ENCODE results near the gene FAM114A1.

FAM114A1 gene

DNA sequence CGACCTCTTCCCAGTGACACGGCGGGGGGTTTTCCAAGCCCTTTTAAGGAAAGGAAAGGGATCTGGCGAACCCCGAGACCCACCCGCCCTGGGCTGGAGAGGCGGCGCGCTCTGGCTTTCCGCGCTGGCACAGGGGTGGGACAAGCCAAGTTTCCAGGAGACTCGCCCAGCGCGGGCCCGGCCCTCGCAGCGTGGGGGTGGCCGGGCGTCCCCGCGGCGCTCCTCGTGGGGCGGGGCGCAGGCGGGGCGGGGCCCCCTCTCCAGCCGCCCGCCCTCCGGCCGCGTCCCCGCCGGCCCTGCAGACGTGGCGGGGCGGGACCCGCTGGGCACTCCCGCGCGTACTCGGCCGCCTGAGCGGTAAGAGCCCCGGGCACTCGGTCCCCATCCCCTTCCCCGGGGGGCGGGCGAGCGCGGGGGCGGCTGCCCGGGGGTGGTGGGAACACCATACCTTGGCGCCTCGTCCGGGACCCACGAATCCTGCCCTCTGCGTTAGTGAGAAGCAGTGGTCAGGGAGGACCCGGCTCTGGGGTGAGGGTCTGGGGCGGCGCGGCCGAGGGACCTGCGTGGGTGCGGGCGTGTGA, at the start of gene FAM114A1:
FAM114A1 (plus strand) TSS at position 329 of the 581 bp plus-strand sequence. CDS start 10,273 bp downstream, outside the sequence.
- peak; percentile 65 to 69 for DNase-seq (ENCODE audit: low read depth in 2 of 2)

DNA sequence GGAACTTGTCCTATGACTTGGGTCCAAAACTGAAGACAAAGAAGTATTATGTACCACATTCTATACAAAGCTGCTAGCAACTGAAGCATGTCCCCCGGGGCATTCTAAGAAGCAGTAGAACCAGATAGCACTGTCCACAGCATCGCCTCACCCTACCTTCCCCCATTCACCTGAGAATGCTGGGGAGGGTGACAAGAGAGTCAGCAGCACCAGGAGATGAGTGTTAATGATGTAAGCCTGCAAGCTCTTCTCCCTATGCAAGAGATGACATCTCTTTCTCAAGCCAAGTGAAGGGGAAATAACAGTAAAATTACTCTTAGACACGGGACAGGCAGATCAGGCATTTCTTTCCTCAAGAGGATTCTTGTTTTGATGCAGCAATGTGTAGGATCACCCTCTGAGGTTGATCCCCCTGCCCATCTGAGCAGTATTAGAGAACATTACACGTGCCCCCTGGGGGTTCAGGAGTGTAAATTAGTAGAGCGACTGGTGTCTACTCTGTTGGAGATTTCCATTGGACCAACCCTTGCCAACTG, 49.1 kb upstream of the FAM114A1 start:
- no peak for DNase-seq (ENCODE audit: low read depth in 2 of 2)

DNA sequence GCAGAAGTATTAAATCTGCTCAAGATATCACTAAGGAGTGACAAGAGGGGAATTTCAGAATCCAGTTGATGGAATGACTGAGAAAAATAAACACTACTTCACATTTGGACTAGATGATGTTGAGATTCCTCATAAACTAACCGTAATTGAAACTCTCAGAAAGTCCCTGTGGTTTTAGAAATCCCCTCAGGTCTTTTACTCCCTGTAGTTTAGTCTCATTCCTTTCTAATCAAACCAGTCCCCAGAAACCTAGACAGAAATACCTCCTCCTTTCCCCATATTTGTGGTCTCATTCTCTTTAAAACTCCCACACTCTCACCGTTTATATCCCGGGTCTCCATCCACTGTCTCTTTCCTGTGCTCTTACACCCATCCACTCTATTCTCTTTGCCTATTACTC, 48.0 kb upstream of the FAM114A1 start:
- no peak for DNase-seq (ENCODE audit: low read depth in 2 of 2)

GRCh38 chr4:38820329-38821061, 47.1 kb upstream of the FAM114A1 start:
- no peak for DNase-seq (ENCODE audit: low read depth in 2 of 2)

DNA sequence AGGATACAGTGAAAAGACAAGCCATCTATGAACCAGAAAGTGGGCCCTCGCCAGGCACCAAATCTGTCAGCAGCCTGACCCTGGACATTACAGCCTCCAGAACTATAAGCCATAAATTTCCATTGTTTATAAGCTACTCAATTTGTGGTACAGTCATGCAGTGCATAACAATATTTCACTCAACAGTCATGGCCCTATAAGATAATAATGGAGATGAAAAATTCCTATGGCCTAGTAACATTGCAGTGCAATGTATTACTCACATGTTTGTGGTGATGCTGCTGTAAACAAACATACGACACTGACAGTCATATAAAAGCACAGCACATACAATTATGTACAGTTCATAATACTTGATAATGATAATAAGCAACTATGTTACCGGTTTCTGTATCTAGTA, 45.9 kb upstream of the FAM114A1 start:
- no peak for DNase-seq (ENCODE audit: low read depth in 2 of 2)

DNA sequence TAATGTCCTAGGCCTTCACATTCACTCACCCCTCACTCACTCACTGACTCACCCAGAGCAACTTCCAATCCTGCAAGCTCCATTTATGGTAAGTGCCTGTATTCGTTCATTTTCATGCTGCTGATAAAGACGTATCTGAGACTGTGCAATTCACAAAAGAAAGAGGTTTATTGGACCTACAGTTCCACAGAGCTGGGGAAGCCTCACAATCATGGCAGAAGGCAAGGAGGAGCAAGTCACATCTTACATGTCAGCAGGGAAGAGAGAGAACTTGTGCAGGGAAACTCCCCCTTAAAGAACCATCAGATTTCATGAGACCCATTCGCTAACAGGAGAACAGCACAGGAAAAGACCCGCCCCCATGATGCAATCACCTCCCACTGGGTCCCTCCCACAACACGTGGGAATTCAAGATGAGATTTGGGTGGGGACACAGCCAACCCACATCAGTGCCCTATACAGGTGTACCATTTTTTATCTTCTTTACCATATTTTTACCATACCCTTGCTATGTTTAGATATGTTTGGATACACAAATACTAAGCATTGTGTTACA, 44.8 kb upstream of the FAM114A1 start:
- no peak for DNase-seq (ENCODE audit: low read depth in 2 of 2)

DNA sequence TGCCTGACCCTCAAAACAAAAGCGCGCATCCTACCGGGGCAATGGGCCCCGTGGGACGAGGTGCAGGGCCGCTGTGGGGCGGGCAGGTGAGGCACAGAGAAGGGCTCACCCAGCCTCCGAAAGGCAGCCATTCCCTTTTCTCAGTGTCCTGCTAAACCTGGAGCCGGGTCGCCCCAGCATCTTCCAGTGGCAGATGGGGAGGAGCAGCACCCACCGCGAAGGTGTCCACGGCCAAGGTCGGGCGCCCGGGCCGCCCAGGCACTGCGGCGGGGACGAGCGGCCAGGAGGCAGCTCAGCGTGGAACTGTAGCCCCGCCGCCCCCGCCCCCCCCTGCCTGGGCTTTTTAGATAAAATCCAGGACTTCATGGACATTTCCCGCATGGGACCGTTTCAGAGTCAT, 43.8 kb upstream of the FAM114A1 start:
- no peak for DNase-seq (ENCODE audit: low read depth in 2 of 2)

DNA sequence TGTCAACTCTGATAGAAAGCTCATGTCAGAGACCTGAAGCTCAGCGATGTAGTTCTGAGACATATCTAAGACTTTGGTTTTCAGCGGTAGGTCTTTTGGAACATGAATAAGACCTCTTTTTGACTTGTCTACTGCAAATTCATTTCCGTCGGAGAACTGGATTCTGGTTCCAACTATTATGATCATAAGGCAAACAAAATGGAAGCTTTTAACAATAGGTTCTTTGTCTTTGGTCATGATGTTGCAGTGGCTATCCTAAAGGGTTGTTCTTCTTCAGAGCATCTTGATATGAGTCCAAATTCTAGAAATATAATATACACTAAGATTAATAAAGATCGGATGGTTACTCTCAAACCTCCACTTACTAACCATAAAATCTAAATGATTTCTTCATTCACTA, 38.4 kb upstream of the FAM114A1 start:
- DNase-seq (ENCODE audit: low read depth in 2 of 2): no peak

- DNase-seq (ENCODE audit: low read depth in 2 of 2): no peak
These were observed 36.0 kb upstream of the FAM114A1 start for GRCh38 chr4:38831653-38832052.

DNA sequence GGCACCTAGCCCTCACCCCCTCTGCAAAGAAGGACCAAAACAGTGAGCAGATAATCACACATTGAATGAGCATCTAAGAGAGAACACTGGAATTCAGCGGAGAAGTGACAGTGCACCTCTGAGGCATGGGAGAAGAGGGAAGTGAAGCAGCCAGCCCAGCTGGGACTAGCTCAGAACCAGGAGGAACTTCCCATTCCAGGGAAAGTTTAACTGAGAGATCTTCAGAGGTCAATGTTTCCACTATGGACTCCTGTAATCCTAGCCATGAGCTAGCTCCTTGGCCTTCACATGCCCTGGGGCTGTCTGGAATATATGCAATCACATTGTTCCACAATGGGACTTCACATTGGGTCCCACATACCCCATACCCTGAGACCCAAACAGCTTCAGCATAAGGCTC, 35.4 kb upstream of the FAM114A1 start:
- DNase-seq (ENCODE audit: low read depth in 2 of 2): no peak

DNA sequence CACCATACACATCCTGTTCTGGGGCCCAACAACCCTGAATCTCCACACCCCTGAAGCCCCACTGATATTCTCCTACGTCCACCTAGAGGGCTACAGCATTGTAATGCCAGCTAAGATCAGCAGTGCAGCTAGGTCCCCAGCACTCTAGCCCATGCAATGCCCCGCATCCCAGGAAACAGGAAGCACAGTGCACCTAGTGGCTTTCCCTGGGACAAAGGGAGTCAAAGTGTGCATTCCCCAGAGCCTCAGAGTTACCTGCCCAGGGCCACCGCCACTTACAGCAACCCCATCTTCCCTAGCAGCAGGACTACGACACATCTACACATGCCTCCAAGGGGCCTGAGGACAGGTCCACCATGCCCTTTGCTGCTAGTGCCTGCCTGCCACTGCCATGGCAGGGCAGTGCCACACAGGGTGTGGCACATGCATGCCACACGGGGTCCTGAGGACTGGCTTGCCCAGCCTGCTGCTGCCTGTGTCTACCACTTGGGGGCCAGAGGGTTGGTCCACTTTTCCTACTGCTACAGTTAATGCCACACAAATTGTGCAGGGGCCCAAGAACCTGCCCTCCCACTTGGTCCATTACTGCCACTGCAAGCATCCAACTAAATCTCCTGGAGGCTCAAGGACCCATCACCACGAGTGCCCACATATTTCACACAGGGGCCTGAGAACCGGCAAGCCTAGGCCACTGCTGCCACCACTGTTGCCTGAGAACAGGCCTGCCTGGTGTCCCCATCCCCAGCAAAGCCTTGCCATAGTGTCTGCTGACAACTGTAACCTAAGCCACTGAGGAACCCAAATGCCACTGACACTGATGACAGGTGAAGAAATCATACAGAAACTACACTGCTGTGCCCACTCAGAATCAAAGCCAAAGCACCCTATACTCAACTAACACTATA, 34.7 kb upstream of the FAM114A1 start:
- DNase-seq (ENCODE audit: low read depth in 2 of 2): no peak

GRCh38 chr4:38834570-38834969, 33.0 kb upstream of the FAM114A1 start:
- no peak for DNase-seq (ENCODE audit: low read depth in 2 of 2)

- DNase-seq (ENCODE audit: low read depth in 2 of 2): no peak
These were observed 30.3 kb upstream of the FAM114A1 start for GRCh38 chr4:38837334-38837733.

DNA sequence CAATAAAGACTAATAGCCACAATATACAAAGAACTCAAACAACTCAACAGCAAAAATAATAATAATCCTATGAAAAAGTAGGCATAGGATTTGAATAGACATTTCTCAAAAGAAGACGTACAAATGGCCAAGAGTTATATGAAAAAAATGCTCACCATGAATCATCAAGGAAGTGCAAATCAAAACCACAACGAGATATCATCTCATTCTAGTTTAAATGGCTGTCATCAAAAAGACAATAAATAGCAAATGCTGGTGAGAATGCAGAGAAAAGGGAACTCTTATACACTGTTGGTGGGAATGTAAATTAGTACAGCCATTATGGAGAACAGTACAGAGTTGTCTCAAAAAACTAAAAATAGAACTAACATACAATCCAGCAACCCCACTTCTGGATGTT, 29.8 kb upstream of the FAM114A1 start:
- DNase-seq (ENCODE audit: low read depth in 2 of 2): peak; percentile 27 to 44

DNA sequence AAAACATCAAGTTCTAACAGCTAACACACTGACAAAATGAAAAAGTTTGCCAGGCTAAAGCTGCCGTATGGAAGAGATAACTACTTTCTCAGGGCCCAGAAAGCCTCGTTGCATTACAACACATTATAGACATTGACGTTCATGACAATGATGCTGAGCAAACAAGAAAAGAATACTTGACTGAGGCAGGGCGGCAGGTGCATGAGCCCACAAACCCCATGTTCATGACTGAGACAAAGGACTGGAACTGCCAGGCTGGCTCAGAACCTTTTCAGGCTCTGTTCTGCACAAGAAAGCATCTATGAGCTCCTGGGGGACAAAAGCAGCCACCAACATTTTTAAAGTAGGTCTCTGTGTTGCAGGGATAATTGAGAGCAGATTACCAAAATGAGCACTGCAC, 24.6 kb upstream of the FAM114A1 start:
- DNase-seq (ENCODE audit: low read depth in 2 of 2): no peak

- no peak for DNase-seq (ENCODE audit: low read depth in 2 of 2)
These were observed 21.6 kb upstream of the FAM114A1 start for GRCh38 chr4:38846015-38846414.

- DNase-seq (ENCODE audit: low read depth in 2 of 2): no peak
These were observed 12.1 kb upstream of the FAM114A1 start for GRCh38 chr4:38855466-38855865.

- DNase-seq (ENCODE audit: low read depth in 2 of 2): no peak
These were observed 11.6 kb upstream of the FAM114A1 start for GRCh38 chr4:38856046-38856445.

- DNase-seq (ENCODE audit: low read depth in 2 of 2): no peak
These were observed 10.9 kb upstream of the FAM114A1 start, which contains the start of gene TLR6 for GRCh38 chr4:38856524-38857337. TSS of gene TLR6 (minus strand) at chr4:38856817. CDS start at chr4:38829473, 27,344 bp downstream.

DNA sequence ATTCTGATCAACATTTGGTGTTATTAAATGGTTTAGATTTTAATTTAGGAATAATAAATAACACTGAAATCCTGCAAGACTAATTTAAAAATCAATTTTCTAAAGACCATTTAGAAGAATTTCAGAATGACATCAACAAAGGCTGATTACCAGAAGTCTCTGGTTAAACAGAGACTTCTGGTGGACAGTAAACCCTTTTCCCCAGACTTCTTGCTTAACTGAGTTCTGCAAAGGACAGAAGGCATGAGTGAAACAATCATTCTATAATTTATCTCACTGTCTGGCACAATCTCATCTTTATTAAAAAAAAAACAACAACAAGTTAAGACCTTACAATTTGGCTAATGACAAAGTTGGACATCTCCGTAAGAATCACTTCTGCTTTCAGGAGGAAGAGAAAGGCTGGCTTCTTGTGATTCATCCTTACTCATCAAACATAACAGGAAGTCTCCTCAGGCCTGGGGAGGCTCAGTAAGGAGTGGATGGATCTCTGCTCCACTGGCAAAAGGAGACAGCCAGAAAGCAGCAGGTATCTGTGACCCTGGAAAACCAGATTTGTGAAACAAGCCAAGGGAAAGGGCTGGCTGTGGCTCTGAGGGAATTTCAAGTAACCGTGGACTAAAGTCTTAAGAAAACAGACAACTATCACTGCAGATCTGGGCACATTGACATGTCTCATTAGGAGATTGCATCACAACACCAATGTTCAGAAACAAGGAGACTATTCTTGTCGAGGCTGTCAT, 10.1 kb upstream of the FAM114A1 start:
- DNase-seq (ENCODE audit: low read depth in 2 of 2): peak; percentile 58 to 61

Data from fibroblast of skin of left biceps (primary cell).